Measurements from ENCODE around the gene SPRY2. TPM values are rescaled to one million over a fixed set of nuclear protein-coding genes. Genes with fewer than 3 reads are reported as not detected.

Gene SPRY2
- total and polyA plus RNA-seq, 2 of the 13 experiments (the other 11 are each of a cell fraction or from before 2014, with no cell fraction given), result 7.4 to 25.1 TPM

DNA sequence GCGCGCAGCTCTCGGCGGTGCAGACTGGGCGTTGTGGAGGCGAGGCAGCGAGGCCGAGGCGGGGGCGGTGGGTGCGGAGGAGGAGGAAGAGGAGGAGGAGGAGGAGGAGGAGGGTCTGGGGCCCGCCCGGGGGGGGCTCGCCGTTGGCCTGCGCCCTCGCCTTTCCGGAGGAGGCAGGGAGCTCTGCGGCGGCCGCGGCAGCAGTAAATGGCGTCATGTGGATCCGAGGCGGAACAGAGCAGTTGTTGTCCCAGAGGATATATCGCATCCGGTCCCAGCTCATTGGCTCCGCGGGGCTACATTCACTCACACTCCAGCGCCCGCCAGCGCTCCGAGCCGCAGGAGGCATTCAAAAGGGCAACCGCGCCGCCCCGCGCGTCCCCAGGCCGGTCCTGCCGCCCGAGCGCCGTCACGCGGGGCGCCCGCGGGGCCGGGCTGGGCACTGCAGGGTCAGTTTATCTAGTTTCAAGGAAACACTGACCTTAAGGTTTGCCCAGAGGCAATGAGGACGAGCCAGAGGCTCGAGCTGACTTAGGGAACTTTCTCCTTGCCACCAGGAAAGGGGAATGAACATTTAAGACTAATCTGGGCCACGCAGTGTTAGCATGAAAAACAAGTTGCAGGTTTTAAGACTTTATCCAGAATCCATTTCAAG lies at the start of gene SPRY2 (continued):
- TF ChIP-seq, protein P1, sequence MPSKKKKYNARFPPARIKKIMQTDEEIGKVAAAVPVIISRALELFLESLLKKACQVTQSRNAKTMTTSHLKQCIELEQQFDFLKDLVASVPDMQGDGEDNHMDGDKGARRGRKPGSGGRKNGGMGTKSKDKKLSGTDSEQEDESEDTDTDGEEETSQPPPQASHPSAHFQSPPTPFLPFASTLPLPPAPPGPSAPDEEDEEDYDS (CRISPR knock-in tag; IDR thresholded peaks at IDR 0.05), result peak; percentile 93
- TF ChIP-seq SCMH1 (CRISPR knock-in tag; IDR thresholded peaks at IDR 0.05; ENCODE audit: borderline replicate concordance) (no peak), FIP1L1 (IDR thresholded peaks at IDR 0.05; ENCODE audit: borderline replicate concordance, insufficient read depth, low read depth, low read length) (no peak), ZFYVE20 (CRISPR knock-in tag; IDR thresholded peaks at IDR 0.05; ENCODE audit: borderline replicate concordance, low read depth) (no peak; the same call in 1 of the 2 replicates), NFKBIZ (CRISPR knock-in tag; IDR thresholded peaks at IDR 0.05) (no peak), TGIF2 (CRISPR knock-in tag; IDR thresholded peaks at IDR 0.05) (no peak), ZNF292 (CRISPR knock-in tag; IDR thresholded peaks at IDR 0.05; ENCODE audit: borderline replicate concordance, low read depth) (peak; percentile 67), HNRNPUL1 (IDR thresholded peaks at IDR 0.05; ENCODE audit: low read depth, low read length) (peak; percentile 80), ZNF331 (CRISPR knock-in tag; IDR thresholded peaks at IDR 0.05) (peak; percentile 59; the same call in 1 of the 2 replicates), TAF1 (CRISPR knock-in tag; IDR thresholded peaks at IDR 0.05) (peak; percentile 76), ZNF367 (CRISPR knock-in tag; IDR thresholded peaks at IDR 0.05; ENCODE audit: borderline replicate concordance) (peak; percentile 29; the same call in 1 of the 2 replicates), POLR2A (IDR thresholded peaks at IDR 0.05; ENCODE audit: insufficient read depth in 1 of 2, low read depth in 2 of 2, low read length in 2 of 2) (peak in 1 of 2 experiments; percentile 68; a peak in 2 of 4 replicates), FOXC1 (CRISPR knock-in tag; IDR thresholded peaks at IDR 0.05; ENCODE audit: borderline replicate concordance) (no peak), SNAPC2 (CRISPR knock-in tag; IDR thresholded peaks at IDR 0.05) (no peak), NR2F6 (IDR thresholded peaks at IDR 0.05) (no peak), NR2F6 (CRISPR knock-in tag; IDR thresholded peaks at IDR 0.05) (no peak), SP4 (CRISPR knock-in tag; IDR thresholded peaks at IDR 0.05) (peak; percentile 32; the same call in 1 of the 2 replicates), ZNF230 (CRISPR knock-in tag; IDR thresholded peaks at IDR 0.05) (no peak), ZSCAN22 (CRISPR knock-in tag; IDR thresholded peaks at IDR 0.05) (no peak), ZBTB7A (CRISPR knock-in tag; IDR thresholded peaks at IDR 0.05) (peak; percentile 81), ZNF564 (CRISPR knock-in tag; IDR thresholded peaks at IDR 0.05) (0 out of 2 replicates have a peak, but pooled peaks have one; percentile 41), ZNF547 (CRISPR knock-in tag; IDR thresholded peaks at IDR 0.05) (no peak), ZNF761 (CRISPR knock-in tag; conservative IDR thresholded peaks at IDR 0.05) (no peak), HNRNPK (IDR thresholded peaks at IDR 0.05; ENCODE audit: low read depth, low read length, poor library complexity, severe bottlenecking) (peak; percentile 35), ZNF607 (CRISPR knock-in tag; IDR thresholded peaks at IDR 0.05; ENCODE audit: borderline replicate concordance) (0 out of 2 replicates have a peak, but pooled peaks have one; percentile 36), SRF (IDR thresholded peaks at IDR 0.05; ENCODE audit: low read depth, low read length) (no peak), TRIM24 (CRISPR knock-in tag; IDR thresholded peaks at IDR 0.05) (no peak), ZNF598 (CRISPR knock-in tag; IDR thresholded peaks at IDR 0.05; ENCODE audit: borderline replicate concordance) (no peak), CREM (IDR thresholded peaks at IDR 0.05) (no peak), CREM (CRISPR knock-in tag; IDR thresholded peaks at IDR 0.05) (no peak)
- TF ChIP-seq, protein P2, sequence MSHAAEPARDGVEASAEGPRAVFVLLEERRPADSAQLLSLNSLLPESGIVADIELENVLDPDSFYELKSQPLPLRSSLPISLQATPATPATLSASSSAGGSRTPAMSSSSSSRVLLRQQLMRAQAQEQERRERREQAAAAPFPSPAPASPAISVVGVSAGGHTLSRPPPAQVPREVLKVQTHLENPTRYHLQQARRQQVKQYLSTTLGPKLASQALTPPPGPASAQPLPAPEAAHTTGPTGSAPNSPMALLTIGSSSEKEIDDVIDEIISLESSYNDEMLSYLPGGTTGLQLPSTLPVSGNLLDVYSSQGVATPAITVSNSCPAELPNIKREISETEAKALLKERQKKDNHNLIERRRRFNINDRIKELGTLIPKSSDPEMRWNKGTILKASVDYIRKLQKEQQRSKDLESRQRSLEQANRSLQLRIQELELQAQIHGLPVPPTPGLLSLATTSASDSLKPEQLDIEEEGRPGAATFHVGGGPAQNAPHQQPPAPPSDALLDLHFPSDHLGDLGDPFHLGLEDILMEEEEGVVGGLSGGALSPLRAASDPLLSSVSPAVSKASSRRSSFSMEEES (CRISPR knock-in tag; IDR thresholded peaks at IDR 0.05), result peak; percentile 60; the same call in 1 of the 2 replicates
- TF ChIP-seq, protein P3, sequence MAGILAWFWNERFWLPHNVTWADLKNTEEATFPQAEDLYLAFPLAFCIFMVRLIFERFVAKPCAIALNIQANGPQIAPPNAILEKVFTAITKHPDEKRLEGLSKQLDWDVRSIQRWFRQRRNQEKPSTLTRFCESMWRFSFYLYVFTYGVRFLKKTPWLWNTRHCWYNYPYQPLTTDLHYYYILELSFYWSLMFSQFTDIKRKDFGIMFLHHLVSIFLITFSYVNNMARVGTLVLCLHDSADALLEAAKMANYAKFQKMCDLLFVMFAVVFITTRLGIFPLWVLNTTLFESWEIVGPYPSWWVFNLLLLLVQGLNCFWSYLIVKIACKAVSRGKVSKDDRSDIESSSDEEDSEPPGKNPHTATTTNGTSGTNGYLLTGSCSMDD (CRISPR knock-in tag; IDR thresholded peaks at IDR 0.05), result no peak

Measured in HepG2 (cell line).